HepG2 (cell line): ENCODE data around the gene TRIM27. TPM values are rescaled to one million over a fixed set of nuclear protein-coding genes. Genes with fewer than 3 reads are reported as not detected.

ENCODE experiments used
- GTF2F1 ChIP-seq: fragments of 150-350 bp; IDR thresholded peaks from 2 replicates; pipeline ENCODE4 v1.6.1; 2014; ENCODE audit warnings: low read length
- ISL2 ChIP-seq: sonication (generic); formaldehyde crosslinking; IDR thresholded peaks from 2 replicates; pipeline ENCODE4 v1.5.0; 2020; ENCODE audit warnings: missing genetic modification reagents
- ISX ChIP-seq: sonication (generic); formaldehyde crosslinking; conservative IDR thresholded peaks from 2 replicates; pipeline ENCODE4 v1.5.0; 2020; ENCODE audit warnings: missing genetic modification reagents
- POLR2AphosphoS5 ChIP-seq: IDR thresholded peaks from 2 replicates; pipeline ENCODE4 v1.6.1; 2012; ENCODE audit warnings: low read depth, low read length
- POLR2G ChIP-seq: fragments of 200-400 bp; formaldehyde crosslinking; IDR thresholded peaks from 2 replicates; pipeline ENCODE4 v1.6.1; 2018; ENCODE audit warnings: mild to moderate bottlenecking, low read depth, low read length, moderate library complexity
- SOX6 ChIP-seq, 2 experiments: fragments of 450-650 bp in 1 of 2; sonication (generic) in 1 of 2; formaldehyde crosslinking in 1 of 2; IDR thresholded peaks; 2 replicates each; pipeline versions ENCODE4 v1.4.0 to v1.6.1; 2017 to 2020; ENCODE audit warnings: antibody characterized with exemption in 1 of 2, mild to moderate bottlenecking in 1 of 2, missing genetic modification reagents in 1 of 2
- TARDBP ChIP-seq: sonication (generic); formaldehyde crosslinking; IDR thresholded peaks from 2 replicates; pipeline ENCODE4 v1.8.0; 2022; ENCODE audit warnings: mild to moderate bottlenecking, missing genetic modification reagents
- ZBTB7B ChIP-seq: sonication (generic); formaldehyde crosslinking; IDR thresholded peaks from 2 replicates; pipeline ENCODE4 v1.4.0; 2020; ENCODE audit warnings: missing genetic modification reagents
- ZNF30 ChIP-seq: sonication (generic); formaldehyde crosslinking; IDR thresholded peaks from 2 replicates; pipeline ENCODE4 v1.5.0; 2020; ENCODE audit warnings: mild to moderate bottlenecking, missing genetic modification reagents
- ZNF530 ChIP-seq: sonication (generic); formaldehyde crosslinking; IDR thresholded peaks from 2 replicates; pipeline ENCODE4 v1.5.0; 2020; ENCODE audit warnings: low read depth, mild to moderate bottlenecking, missing genetic modification reagents
- ZNF562 ChIP-seq: sonication (generic); formaldehyde crosslinking; IDR thresholded peaks from 2 replicates; pipeline ENCODE4 v1.8.0; 2022; ENCODE audit warnings: missing genetic modification reagents, borderline replicate concordance
- ZNF619 ChIP-seq: sonication (generic); formaldehyde crosslinking; IDR thresholded peaks from 2 replicates; pipeline ENCODE4 v1.4.0; 2020; ENCODE audit warnings: mild to moderate bottlenecking, missing genetic modification reagents
- ZNF773 ChIP-seq: sonication (generic); formaldehyde crosslinking; IDR thresholded peaks from 2 replicates; pipeline ENCODE4 v1.4.0; 2020; ENCODE audit warnings: missing genetic modification reagents, borderline replicate concordance
- ZNF780A ChIP-seq: sonication (generic); formaldehyde crosslinking; IDR thresholded peaks from 2 replicates; pipeline ENCODE4 v1.8.0; 2022; ENCODE audit warnings: mild to moderate bottlenecking, missing genetic modification reagents, moderate library complexity
- polyA plus RNA-seq, 8 experiments: library from polyadenylated mRNA; depleted of rRNA in 3 of 8; stranded (reverse) in 7 of 8; unstranded in 1 of 8; fragments of >200 nt; fragmentation: Illumina TruSeq in 4 of 8; extraction: Trizol in 4 of 8; gene quantifications; 2 replicates each; pipeline versions ENCODE4 v1.2.1 to v1.2.3, GENCODE V29; 2011 to 2016; ENCODE audit warnings: low read depth in 4 of 8, missing spikeins in 1 of 8, mixed read lengths in 1 of 8; ENCODE audit not compliant: insufficient read depth in 1 of 8
- total RNA-seq, 5 experiments: library from RNA; depleted of rRNA; stranded (reverse); fragments of >200 nt; fragmentation: Illumina TruSeq; extraction: Trizol; gene quantifications; 2 replicates each; pipeline ENCODE4 v1.2.3, GENCODE V29; 2016; ENCODE audit warnings: low read depth in 1 of 5
- TF ChIP-seq, protein P1 (sequence below): IDR thresholded peaks from 2 replicates; pipeline ENCODE4 v1.6.1; 2012; ENCODE audit warnings: inconsistent platforms
- TF ChIP-seq, protein P2 (sequence below): IDR thresholded peaks from 2 replicates; pipeline ENCODE4 v1.6.1; 2016; ENCODE audit warnings: missing genetic modification reagents, missing compliant biosample characterization
- TF ChIP-seq, protein P3 (sequence below): sonication (generic); formaldehyde crosslinking; IDR thresholded peaks from 2 replicates; pipeline ENCODE4 v1.5.0; 2020; ENCODE audit warnings: missing genetic modification reagents, mild to moderate bottlenecking, borderline replicate concordance
- TF ChIP-seq, protein P4 (sequence below): sonication (generic); formaldehyde crosslinking; IDR thresholded peaks from 2 replicates; pipeline ENCODE4 v1.4.0; 2020; ENCODE audit warnings: mild to moderate bottlenecking, missing genetic modification reagents

Gene TRIM27
- total and polyA plus RNA-seq, 2 of the 13 experiments (the other 11 are each of a cell fraction or from before 2014, with no cell fraction given): 88.6 to 112 TPM

DNA sequence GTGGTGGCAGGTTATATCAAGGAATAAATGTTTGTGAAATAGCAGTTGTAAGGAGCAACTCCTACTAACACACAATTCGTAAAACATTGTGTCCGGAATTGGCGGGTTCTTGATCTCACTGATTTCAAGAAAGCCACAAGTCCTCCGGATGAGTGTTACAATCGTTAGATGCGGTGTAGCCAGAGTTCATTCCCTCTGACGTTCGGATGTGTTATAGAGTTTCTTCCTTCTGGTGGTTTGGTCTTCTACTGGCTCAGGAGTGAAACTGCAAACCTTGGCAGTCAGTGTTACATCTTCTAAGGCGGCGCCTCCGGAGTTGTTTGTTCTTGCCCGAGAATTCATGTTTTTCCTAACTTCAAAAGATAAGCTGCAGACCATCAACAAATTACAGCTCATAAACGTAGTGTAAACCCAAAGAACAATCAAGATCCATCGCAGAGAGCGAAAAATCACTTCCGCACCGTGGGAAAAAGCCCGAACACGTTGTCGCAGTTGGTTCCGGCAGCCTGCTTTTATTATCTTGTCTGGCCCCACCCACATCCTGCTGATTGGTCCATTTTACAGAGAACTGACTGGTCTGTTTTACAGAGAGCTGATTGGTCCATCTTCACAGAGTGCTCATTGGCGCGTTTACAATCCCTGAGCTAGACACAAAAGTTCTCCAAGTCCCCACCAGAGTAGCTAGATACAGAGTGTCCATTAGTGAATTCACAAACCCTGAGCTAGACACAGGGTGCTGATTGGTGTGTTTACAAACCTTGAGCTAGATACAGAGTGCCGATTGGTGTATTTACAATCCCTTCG lies 58.2 kb downstream of the TRIM27 start (continued):
- no peak; the same call in 1 of the 2 replicates for TF ChIP-seq ISL2 (CRISPR knock-in tag)
- no peak for TF ChIP-seq ZNF773
- TF ChIP-seq, protein P1, sequence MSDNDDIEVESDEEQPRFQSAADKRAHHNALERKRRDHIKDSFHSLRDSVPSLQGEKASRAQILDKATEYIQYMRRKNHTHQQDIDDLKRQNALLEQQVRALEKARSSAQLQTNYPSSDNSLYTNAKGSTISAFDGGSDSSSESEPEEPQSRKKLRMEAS: peak; percentile 59; the same call in 1 of the 2 replicates
- TF ChIP-seq, protein P2, sequence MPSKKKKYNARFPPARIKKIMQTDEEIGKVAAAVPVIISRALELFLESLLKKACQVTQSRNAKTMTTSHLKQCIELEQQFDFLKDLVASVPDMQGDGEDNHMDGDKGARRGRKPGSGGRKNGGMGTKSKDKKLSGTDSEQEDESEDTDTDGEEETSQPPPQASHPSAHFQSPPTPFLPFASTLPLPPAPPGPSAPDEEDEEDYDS (CRISPR knock-in tag): peak; percentile 71; the same call in 1 of the 2 replicates
- TF ChIP-seq, protein P3, sequence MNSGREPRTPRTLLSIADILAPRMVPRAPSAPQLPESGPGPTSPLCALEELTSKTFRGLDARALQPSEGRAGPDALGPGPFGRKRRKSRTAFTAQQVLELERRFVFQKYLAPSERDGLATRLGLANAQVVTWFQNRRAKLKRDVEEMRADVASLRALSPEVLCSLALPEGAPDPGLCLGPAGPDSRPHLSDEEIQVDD: no peak
- peak; percentile 63; the same call in 1 of the 2 replicates for TF ChIP-seq GTF2F1
- no peak for TF ChIP-seq ZNF30
- TF ChIP-seq ISX (CRISPR knock-in tag): no peak
- TF ChIP-seq, protein P4, sequence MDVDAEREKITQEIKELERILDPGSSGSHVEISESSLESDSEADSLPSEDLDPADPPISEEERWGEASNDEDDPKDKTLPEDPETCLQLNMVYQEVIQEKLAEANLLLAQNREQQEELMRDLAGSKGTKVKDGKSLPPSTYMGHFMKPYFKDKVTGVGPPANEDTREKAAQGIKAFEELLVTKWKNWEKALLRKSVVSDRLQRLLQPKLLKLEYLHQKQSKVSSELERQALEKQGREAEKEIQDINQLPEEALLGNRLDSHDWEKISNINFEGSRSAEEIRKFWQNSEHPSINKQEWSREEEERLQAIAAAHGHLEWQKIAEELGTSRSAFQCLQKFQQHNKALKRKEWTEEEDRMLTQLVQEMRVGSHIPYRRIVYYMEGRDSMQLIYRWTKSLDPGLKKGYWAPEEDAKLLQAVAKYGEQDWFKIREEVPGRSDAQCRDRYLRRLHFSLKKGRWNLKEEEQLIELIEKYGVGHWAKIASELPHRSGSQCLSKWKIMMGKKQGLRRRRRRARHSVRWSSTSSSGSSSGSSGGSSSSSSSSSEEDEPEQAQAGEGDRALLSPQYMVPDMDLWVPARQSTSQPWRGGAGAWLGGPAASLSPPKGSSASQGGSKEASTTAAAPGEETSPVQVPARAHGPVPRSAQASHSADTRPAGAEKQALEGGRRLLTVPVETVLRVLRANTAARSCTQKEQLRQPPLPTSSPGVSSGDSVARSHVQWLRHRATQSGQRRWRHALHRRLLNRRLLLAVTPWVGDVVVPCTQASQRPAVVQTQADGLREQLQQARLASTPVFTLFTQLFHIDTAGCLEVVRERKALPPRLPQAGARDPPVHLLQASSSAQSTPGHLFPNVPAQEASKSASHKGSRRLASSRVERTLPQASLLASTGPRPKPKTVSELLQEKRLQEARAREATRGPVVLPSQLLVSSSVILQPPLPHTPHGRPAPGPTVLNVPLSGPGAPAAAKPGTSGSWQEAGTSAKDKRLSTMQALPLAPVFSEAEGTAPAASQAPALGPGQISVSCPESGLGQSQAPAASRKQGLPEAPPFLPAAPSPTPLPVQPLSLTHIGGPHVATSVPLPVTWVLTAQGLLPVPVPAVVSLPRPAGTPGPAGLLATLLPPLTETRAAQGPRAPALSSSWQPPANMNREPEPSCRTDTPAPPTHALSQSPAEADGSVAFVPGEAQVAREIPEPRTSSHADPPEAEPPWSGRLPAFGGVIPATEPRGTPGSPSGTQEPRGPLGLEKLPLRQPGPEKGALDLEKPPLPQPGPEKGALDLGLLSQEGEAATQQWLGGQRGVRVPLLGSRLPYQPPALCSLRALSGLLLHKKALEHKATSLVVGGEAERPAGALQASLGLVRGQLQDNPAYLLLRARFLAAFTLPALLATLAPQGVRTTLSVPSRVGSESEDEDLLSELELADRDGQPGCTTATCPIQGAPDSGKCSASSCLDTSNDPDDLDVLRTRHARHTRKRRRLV: peak; percentile 67; the same call in 1 of the 2 replicates
- no peak for TF ChIP-seq ZNF619 (CRISPR knock-in tag)
- TF ChIP-seq POLR2G: peak; percentile 56
- TF ChIP-seq ZNF530 (CRISPR knock-in tag): no peak
- no peak for TF ChIP-seq ZNF562 (CRISPR knock-in tag)
- TF ChIP-seq POLR2AphosphoS5: peak; percentile 91
- TF ChIP-seq TARDBP: peak; percentile 40; the same call in 1 of the 2 replicates
- TF ChIP-seq SOX6 (IDR thresholded peaks at IDR 0.05): no peak
- TF ChIP-seq SOX6 (CRISPR knock-in tag; IDR thresholded peaks at IDR 0.05): 0 out of 2 replicates have a peak, but pooled peaks have one; percentile 11
- TF ChIP-seq ZNF780A (CRISPR knock-in tag): no peak
- TF ChIP-seq ZBTB7B (CRISPR knock-in tag): no peak
